Urinary bladder (tissue), 4 donors: Measurements from ENCODE around the gene BORCS6. TPM values are rescaled to one million over a fixed set of nuclear protein-coding genes. Genes with fewer than 3 reads are reported as not detected.

Experiments
- DNase-seq: peaks from one replicate; pipeline ENCODE4 v3.0.0-alpha.2; 2015; ENCODE audit errors: extremely low spot score
- H3K27ac ChIP-seq: one replicate; pipeline ENCODE4 v1.5.1; 2013; ENCODE audit warnings: low read depth, mild to moderate bottlenecking, moderate library complexity
- H3K36me3 ChIP-seq: one replicate; pipeline ENCODE4 v1.6.1; 2013; ENCODE audit warnings: mild to moderate bottlenecking, moderate library complexity; ENCODE audit not compliant: insufficient read depth
- H3K4me1 ChIP-seq: one replicate; pipeline ENCODE4 v1.6.1; 2013; ENCODE audit warnings: mild to moderate bottlenecking, moderate library complexity; ENCODE audit not compliant: insufficient read depth
- H3K4me3 ChIP-seq: one replicate; pipeline ENCODE4 v1.5.1; 2013; ENCODE audit warnings: low read depth, low read length
- WGBS: extraction: QIAGEN DNeasy Blood & Tissue Kit; methylation state at CpG from one replicate; pipeline ENCODE4 v1.1.7; 2013; 5-methylcytosine and 5-hydroxymethylcytosine counted together
- polyA plus RNA-seq: library from polyadenylated mRNA; stranded (reverse); fragments of 200-250 nt; gene quantifications from one replicate; pipeline ENCODE4 v1.2.3, GENCODE V29; 2013
- total RNA-seq: library from RNA; depleted of rRNA; stranded (reverse); fragments of >200 nt; gene quantifications from one replicate; pipeline ENCODE4 v1.2.3, GENCODE V29; 2014
- donor health status: healthy with polysubstance abuse.
- donor health status: healthy.

The BORCS6 gene
- total RNA-seq = 3.6 TPM
- polyA plus RNA-seq = 14.9 TPM

GRCh38 chr17:8189711-8190477, at the start of gene BORCS6:
Gene BORCS6, minus strand, starts transcription at chr17:8190180. Its CDS starts 40 bp downstream, at chr17:8190140.
- no peaks in the 10 kb centered on the region for H3K4me1 ChIP-seq
- H3K36me3 ChIP-seq = no peaks in the 10 kb centered on the region
- H3K27ac ChIP-seq = peak within 1 kb of the TSS; percentile 94
- peak within 1 kb of the TSS; percentile 71 for H3K4me3 ChIP-seq
- peak; percentile 94 for DNase-seq
- WGBS = under 1% methylated on average over 70 of the region's 70 CpGs

GRCh38 chr17:8237886-8238285, 47.9 kb upstream of the BORCS6 start:
- Histone ChIP-seq H3K4me3 (no peak overlapping the region), H3K36me3 (peaks cover 15% of the 10 kb centered on the region), H3K27ac (no peak overlapping the region), H3K4me1 (no peaks in the 10 kb centered on the region)
- WGBS = 93% methylated on average over 4 of the region's 4 CpGs
- DNase-seq = no peak

- H3K4me3 ChIP-seq = no peak overlapping the region
- H3K4me1 ChIP-seq = no peaks in the 10 kb centered on the region
- 88% methylated on average over 7 of the region's 7 CpGs for WGBS
- peaks cover 19% of the 10 kb centered on the region for H3K36me3 ChIP-seq
- no peak for DNase-seq
- no peak overlapping the region for H3K27ac ChIP-seq
Observed at GRCh38 chr17:8237175-8237574, 47.2 kb upstream of the BORCS6 start.

GRCh38 chr17:8235676-8236075, 45.7 kb upstream of the BORCS6 start:
- no peaks in the 10 kb centered on the region for H3K4me1 ChIP-seq
- H3K36me3 ChIP-seq = peaks cover 20% of the 10 kb centered on the region
- 92% methylated on average over 7 of the region's 7 CpGs for WGBS

GRCh38 chr17:8234361-8235270, 44.6 kb upstream of the BORCS6 start:
- WGBS = 91% methylated on average over 21 of the region's 21 CpGs
- no peaks in the 10 kb centered on the region for H3K4me1 ChIP-seq
- peaks cover 20% of the 10 kb centered on the region for H3K36me3 ChIP-seq
- no peak overlapping the region for H3K4me3 ChIP-seq
- no peak overlapping the region for H3K27ac ChIP-seq
- no peak for DNase-seq

More at GRCh38 chr17:8235676-8236075, 45.7 kb upstream of the BORCS6 start:
- Histone ChIP-seq H3K27ac (no peak overlapping the region), H3K4me3 (no peak overlapping the region)
- DNase-seq = no peak

GRCh38 chr17:8231701-8232100, 41.7 kb upstream of the BORCS6 start:
- DNase-seq = no peak
- H3K36me3 ChIP-seq = peaks cover 18% of the 10 kb centered on the region

GRCh38 chr17:8227238-8227581, 37.2 kb upstream of the BORCS6 start:
- H3K4me3 ChIP-seq = no peak overlapping the region
- no peak overlapping the region for H3K27ac ChIP-seq
- 80% methylated on average over 4 of the region's 4 CpGs for WGBS
- no peak for DNase-seq
- H3K36me3 ChIP-seq = peaks cover 2% of the 10 kb centered on the region
- H3K4me1 ChIP-seq = no peaks in the 10 kb centered on the region

More at GRCh38 chr17:8231701-8232100, 41.7 kb upstream of the BORCS6 start:
- Histone ChIP-seq H3K4me1 (no peaks in the 10 kb centered on the region), H3K4me3 (no peak overlapping the region), H3K27ac (no peak overlapping the region)
- WGBS = 97% methylated on average over 10 of the region's 10 CpGs

- Histone ChIP-seq H3K27ac (no peak overlapping the region), H3K4me3 (peak overlapping the region; percentile 12)
- peak; percentile 81 for DNase-seq
Observed at GRCh38 chr17:8226536-8227237, 36.7 kb upstream of the BORCS6 start.

GRCh38 chr17:8225813-8226535, 36.0 kb upstream of the BORCS6 start:
- Histone ChIP-seq H3K27ac (no peak overlapping the region), H3K4me1 (no peaks in the 10 kb centered on the region), H3K36me3 (no peaks in the 10 kb centered on the region), H3K4me3 (no peak overlapping the region)
- WGBS = 38% methylated on average over 20 of the region's 20 CpGs
- no peak for DNase-seq

More at GRCh38 chr17:8226536-8227237, 36.7 kb upstream of the BORCS6 start:
- Histone ChIP-seq H3K4me1 (no peaks in the 10 kb centered on the region), H3K36me3 (peaks cover 2% of the 10 kb centered on the region)
- 8% methylated on average over 32 of the region's 32 CpGs for WGBS

GRCh38 chr17:8224891-8225812, 35.2 kb upstream of the BORCS6 start:
- DNase-seq = no peak
- no peak overlapping the region for H3K4me3 ChIP-seq
- H3K36me3 ChIP-seq = no peaks in the 10 kb centered on the region
- H3K27ac ChIP-seq = no peak overlapping the region
- WGBS = 89% methylated on average over 26 of the region's 26 CpGs
- no peaks in the 10 kb centered on the region for H3K4me1 ChIP-seq

- no peaks in the 10 kb centered on the region for H3K4me1 ChIP-seq
- no peak for DNase-seq
- 3% methylated on average over 27 of the region's 27 CpGs for WGBS
Observed at GRCh38 chr17:8223356-8224126, 33.6 kb upstream of the BORCS6 start.

More at GRCh38 chr17:8223356-8224126, 33.6 kb upstream of the BORCS6 start:
- peak overlapping the region; percentile 51 for H3K4me3 ChIP-seq
- H3K27ac ChIP-seq = peak overlapping the region; percentile 94
- H3K36me3 ChIP-seq = no peaks in the 10 kb centered on the region
